ENCODE data around the gene SPOP. TPM values are rescaled to one million over a fixed set of nuclear protein-coding genes. Genes with fewer than 3 reads are reported as not detected.
A peak's percentile ranks its signal among the peaks of the same experiment; 100 is the strongest.
"Not testable (repeated sequence)": the region's sequence is repeated elsewhere in the genome, so short reads cannot be mapped to it uniquely, and the experiment has no call there.

Gene SPOP
- total RNA-seq, 2 donors from 2014 or later, result 77.8 to 82.2 TPM

DNA sequence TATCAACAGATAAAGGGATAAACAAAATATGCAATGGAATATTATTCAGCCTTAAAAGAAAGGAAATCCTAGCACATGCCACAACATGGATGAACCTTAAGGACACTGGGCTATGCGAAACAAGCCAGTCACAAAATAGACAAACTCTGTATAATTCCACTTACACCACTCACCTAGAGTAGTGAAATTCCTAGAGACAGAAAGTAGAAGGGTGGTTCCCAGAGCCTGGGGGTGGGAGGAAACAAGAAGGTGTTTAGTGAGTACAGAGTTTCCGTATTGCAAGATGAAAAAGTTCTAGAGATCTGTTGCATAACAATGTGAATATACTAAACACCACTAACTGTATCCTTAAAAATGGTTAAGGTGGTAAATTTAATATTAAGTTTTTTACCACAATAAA lies 10.0 kb downstream of the SPOP start:
- Mint-ChIP-seq H3K4me1 (ENCODE audit: low read depth) (peaks cover 59% of the 10 kb centered on the region), H3K27me3 (ENCODE audit: low read depth) (no peaks in the 10 kb centered on the region), H3K4me3 (no peak overlapping the region), H3K36me3 (ENCODE audit: insufficient read depth in 2 of 2) (peaks cover 0 to 13% of the 10 kb centered on the region in 2 donors), H3K9me3 (no peaks in the 10 kb centered on the region), H3K27ac (no peak overlapping the region)
- ATAC-seq (replicated peaks in 1 of 2), result no peak
- DNase-seq, result no peak

DNA sequence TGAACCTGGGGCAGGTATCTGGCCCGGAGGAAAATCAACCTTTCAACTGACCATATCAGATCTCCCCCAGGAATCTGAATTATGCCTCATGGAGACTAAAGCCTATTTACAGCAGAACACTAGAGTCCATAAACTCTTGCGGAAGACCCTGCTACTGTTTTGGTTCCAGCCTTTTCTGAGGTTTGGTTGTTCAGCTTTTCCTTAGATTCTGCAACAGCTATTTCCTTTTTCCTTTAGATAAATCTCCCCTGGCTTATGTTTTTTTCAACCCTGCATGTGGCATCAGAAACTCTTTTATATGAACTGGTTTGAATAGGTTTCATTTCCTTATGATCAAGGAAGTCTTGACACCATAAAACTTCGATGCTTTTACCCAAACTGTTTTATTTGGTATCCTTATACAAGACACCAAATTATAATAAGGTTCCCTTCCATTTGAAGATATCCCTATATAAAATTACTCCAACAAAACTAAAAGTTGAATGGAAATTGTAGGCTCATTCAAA lies 13.1 kb downstream of the SPOP start:
- no peak for ATAC-seq (replicated peaks in 1 of 2)
- DNase-seq, result no peak
- Mint-ChIP-seq H3K4me1 (ENCODE audit: low read depth) (peaks cover 45% of the 10 kb centered on the region), H3K4me3 (no peak overlapping the region), H3K27ac (no peak overlapping the region), H3K36me3 (ENCODE audit: insufficient read depth in 2 of 2) (peaks cover 0 to 12% of the 10 kb centered on the region in 2 donors), H3K9me3 (no peaks in the 10 kb centered on the region), H3K27me3 (ENCODE audit: low read depth) (no peaks in the 10 kb centered on the region)

- Mint-ChIP-seq H3K9me3 (no peaks in the 10 kb centered on the region), H3K36me3 (ENCODE audit: insufficient read depth in 2 of 2) (peaks cover 0 to 1% of the 10 kb centered on the region in 2 donors), H3K4me1 (ENCODE audit: low read depth) (peaks cover 47% of the 10 kb centered on the region), H3K4me3 (peak overlapping the region in 1 of 2 donors; percentile 64), H3K27ac (peak overlapping the region; percentile 76), H3K27me3 (ENCODE audit: low read depth) (no peaks in the 10 kb centered on the region)
- DNase-seq, result no peak
- peak in 1 of 2 donors; percentile 54 for ATAC-seq (replicated peaks in 1 of 2)
Observed at GRCh38 chr17:49659661-49660382, 18.1 kb downstream of the SPOP start.

GRCh38 chr17:49656247-49656646 lies 21.6 kb downstream of the SPOP start:
- H3K27me3 Mint-ChIP-seq (ENCODE audit: low read depth), result no peaks in the 10 kb centered on the region
- H3K36me3 Mint-ChIP-seq (ENCODE audit: insufficient read depth in 2 of 2), result no peaks in the 10 kb centered on the region

DNA sequence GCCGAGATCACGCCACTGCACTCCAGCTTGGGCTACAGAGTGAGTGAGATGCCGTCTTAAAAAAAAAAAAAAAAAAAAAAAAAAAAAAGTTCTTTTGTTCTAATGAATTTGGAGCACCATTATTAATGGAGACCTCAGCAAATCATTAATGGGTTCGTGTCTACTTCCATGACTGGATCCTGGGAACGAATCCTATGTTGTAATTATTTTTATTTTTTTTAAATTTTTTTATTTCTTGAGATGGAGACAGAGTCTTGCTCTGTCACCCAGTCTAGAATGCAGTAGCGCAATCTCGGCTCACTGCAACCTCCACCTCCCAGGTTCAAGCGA lies 30.7 kb downstream of the SPOP start:
- H3K4me3 Mint-ChIP-seq, result peak overlapping the region; percentile 68 to 82
- ATAC-seq (replicated peaks in 1 of 2), result peak; percentile 26 to 35
- H3K27me3 Mint-ChIP-seq (ENCODE audit: low read depth), result no peaks in the 10 kb centered on the region
- no peak overlapping the region for H3K27ac Mint-ChIP-seq
- H3K9me3 Mint-ChIP-seq, result no peaks in the 10 kb centered on the region
- no peak for DNase-seq
- peaks cover 0 to 2% of the 10 kb centered on the region in 2 donors for H3K36me3 Mint-ChIP-seq (ENCODE audit: insufficient read depth in 2 of 2)
- peaks cover 78% of the 10 kb centered on the region for H3K4me1 Mint-ChIP-seq (ENCODE audit: low read depth)

More at GRCh38 chr17:49656247-49656646, 21.6 kb downstream of the SPOP start:
- Mint-ChIP-seq H3K4me1 (ENCODE audit: low read depth) (peaks cover 44% of the 10 kb centered on the region), H3K27ac (no peak overlapping the region), H3K9me3 (no peaks in the 10 kb centered on the region), H3K4me3 (no peak overlapping the region)
- ATAC-seq (replicated peaks in 1 of 2) (no peak), DNase-seq (no peak)

DNA sequence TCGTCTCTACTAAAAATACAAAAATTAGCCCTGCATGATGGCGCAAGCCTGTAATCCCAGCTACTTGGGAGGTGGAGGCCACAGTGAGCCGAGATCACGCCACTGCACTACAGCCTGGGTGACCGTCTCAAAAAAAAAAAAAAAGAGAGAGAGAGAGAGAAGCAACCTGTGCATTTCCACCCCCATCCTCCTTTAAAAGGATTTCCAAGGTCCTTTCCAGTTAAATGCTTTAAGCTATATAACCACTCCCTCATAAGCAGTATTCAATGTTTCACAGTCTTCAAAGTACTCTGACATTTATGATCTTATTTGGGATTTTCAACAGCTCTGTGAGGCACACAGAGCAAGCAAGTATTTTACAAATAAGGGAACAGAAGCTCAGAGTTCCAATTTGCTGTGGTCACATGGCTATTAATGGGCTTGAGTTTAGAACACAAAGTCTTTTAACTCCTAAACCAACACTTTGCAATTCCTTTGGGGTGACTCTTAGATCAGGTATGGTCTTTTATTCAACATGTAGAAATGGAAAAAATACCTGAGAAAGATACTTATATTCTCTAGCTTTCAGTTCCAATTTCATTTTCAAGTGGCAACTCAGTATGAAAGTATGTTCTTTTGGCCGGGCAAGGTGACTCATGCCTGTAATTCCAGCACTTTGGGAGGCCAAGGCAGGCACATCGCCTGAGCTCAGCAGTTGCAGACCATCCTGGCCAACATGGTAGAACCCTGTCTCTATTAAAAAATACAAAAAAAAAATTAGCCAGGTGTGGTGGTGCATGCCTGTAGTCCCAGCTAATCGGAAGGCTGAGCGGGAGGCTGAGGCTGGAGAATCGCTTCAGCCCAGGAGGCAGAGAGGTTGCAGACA lies 31.3 kb downstream of the SPOP start:
- peaks cover 76% of the 10 kb centered on the region for H3K4me1 Mint-ChIP-seq (ENCODE audit: low read depth)
- peak; percentile 54 to 63 for DNase-seq

GRCh38 chr17:49646056-49646390 lies 31.9 kb downstream of the SPOP start:
- H3K27me3 Mint-ChIP-seq (ENCODE audit: low read depth); ATAC-seq (replicated peaks in 1 of 2); H3K9me3 Mint-ChIP-seq; H3K36me3 Mint-ChIP-seq (ENCODE audit: insufficient read depth in 2 of 2); DNase-seq: not testable (repeated sequence)
- H3K27ac Mint-ChIP-seq, result peak overlapping the region; percentile 89
- H3K4me3 Mint-ChIP-seq, result peak overlapping the region; percentile 68 to 82
- peaks cover 75% of the 10 kb centered on the region for H3K4me1 Mint-ChIP-seq (ENCODE audit: low read depth)

More for the DNA sequence above, 31.3 kb downstream of the SPOP start:
- H3K4me3 Mint-ChIP-seq, result peak overlapping the region; percentile 68 to 82
- peak; percentile 94 to 97 for ATAC-seq (replicated peaks in 1 of 2)
- no peaks in the 10 kb centered on the region for H3K27me3 Mint-ChIP-seq (ENCODE audit: low read depth)
- H3K9me3 Mint-ChIP-seq, result no peaks in the 10 kb centered on the region
- H3K36me3 Mint-ChIP-seq (ENCODE audit: insufficient read depth in 2 of 2), result peaks cover 0 to 2% of the 10 kb centered on the region in 2 donors
- peak overlapping the region; percentile 89 for H3K27ac Mint-ChIP-seq

- peaks cover 75% of the 10 kb centered on the region for H3K4me1 Mint-ChIP-seq (ENCODE audit: low read depth)
- ATAC-seq (replicated peaks in 1 of 2) (no peak), DNase-seq (no peak)
- no peaks in the 10 kb centered on the region for H3K9me3 Mint-ChIP-seq
- peaks cover 2 to 4% of the 10 kb centered on the region in 2 donors for H3K36me3 Mint-ChIP-seq (ENCODE audit: insufficient read depth in 2 of 2)
- peak overlapping the region; percentile 89 for H3K27ac Mint-ChIP-seq
- no peaks in the 10 kb centered on the region for H3K27me3 Mint-ChIP-seq (ENCODE audit: low read depth)
- H3K4me3 Mint-ChIP-seq, result peak overlapping the region in 1 of 2 donors; percentile 82
Observed at GRCh38 chr17:49645654-49646053, 32.2 kb downstream of the SPOP start.

DNA sequence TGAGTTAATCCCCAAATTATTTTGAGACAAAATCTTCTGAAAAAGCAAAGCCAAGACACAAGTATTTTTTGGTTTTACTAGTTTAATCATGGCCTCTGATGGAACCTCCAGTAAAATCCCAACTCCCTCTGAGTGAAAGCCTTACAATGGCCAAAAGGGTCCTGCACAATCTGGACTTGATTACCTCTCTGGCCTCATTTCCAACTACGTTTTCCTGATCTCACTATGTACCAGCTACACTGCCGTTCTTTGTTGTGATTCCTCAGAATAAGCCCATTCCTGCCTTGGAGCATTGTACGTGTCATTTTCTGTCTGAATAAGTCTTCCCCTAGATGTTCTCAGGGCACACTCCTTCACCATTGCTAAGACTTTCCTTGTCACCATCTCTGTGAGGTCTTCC lies 37.3 kb downstream of the SPOP start:
- no peak overlapping the region for H3K4me3 Mint-ChIP-seq
- peaks cover 67% of the 10 kb centered on the region for H3K4me1 Mint-ChIP-seq (ENCODE audit: low read depth)
- DNase-seq, result no peak
- H3K36me3 Mint-ChIP-seq (ENCODE audit: insufficient read depth in 2 of 2), result peaks cover 4 to 12% of the 10 kb centered on the region in 2 donors
- no peaks in the 10 kb centered on the region for H3K9me3 Mint-ChIP-seq
- no peak overlapping the region for H3K27ac Mint-ChIP-seq
- no peak for ATAC-seq (replicated peaks in 1 of 2)
- H3K27me3 Mint-ChIP-seq (ENCODE audit: low read depth), result no peaks in the 10 kb centered on the region

DNA sequence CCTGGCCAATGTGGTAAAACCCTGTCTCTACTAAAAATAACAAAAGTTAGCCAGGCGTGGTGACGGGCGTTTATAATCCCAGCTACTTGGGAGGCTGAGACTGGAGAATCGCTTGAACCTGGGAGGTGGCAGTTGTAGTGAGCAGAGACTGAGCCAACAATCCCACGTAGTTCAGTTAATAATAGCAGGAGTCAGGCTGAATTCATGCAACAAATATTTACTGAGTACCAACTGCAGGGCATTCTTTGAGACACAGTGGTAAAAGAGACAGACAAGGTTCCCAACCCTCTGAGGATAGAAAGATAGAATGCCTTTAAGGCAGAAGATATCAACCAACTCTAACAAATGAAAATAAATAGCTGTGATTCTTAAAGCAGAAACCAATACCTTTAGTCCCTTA lies 39.1 kb downstream of the SPOP start:
- no peak overlapping the region for H3K27ac Mint-ChIP-seq
- H3K36me3 Mint-ChIP-seq (ENCODE audit: insufficient read depth in 2 of 2), result peaks cover 4 to 12% of the 10 kb centered on the region in 2 donors
- H3K27me3 Mint-ChIP-seq (ENCODE audit: low read depth), result no peaks in the 10 kb centered on the region
- DNase-seq (no peak), ATAC-seq (replicated peaks in 1 of 2) (no peak)
- no peaks in the 10 kb centered on the region for H3K9me3 Mint-ChIP-seq
- peaks cover 64% of the 10 kb centered on the region for H3K4me1 Mint-ChIP-seq (ENCODE audit: low read depth)
- no peak overlapping the region for H3K4me3 Mint-ChIP-seq

- Mint-ChIP-seq H3K4me3 (no peak overlapping the region), H3K36me3 (ENCODE audit: insufficient read depth in 2 of 2) (peaks cover 4 to 12% of the 10 kb centered on the region in 2 donors), H3K4me1 (ENCODE audit: low read depth) (peaks cover 56% of the 10 kb centered on the region), H3K27ac (no peak overlapping the region), H3K9me3 (no peaks in the 10 kb centered on the region), H3K27me3 (ENCODE audit: low read depth) (no peaks in the 10 kb centered on the region)
- no peak for ATAC-seq (replicated peaks in 1 of 2)
- no peak for DNase-seq
Observed at GRCh38 chr17:49637739-49638138, 40.2 kb downstream of the SPOP start.

- H3K4me3 Mint-ChIP-seq, result no peak overlapping the region
- DNase-seq (no peak), ATAC-seq (replicated peaks in 1 of 2) (no peak)
- H3K9me3 Mint-ChIP-seq, result no peaks in the 10 kb centered on the region
- peaks cover 53% of the 10 kb centered on the region for H3K4me1 Mint-ChIP-seq (ENCODE audit: low read depth)
- H3K36me3 Mint-ChIP-seq (ENCODE audit: insufficient read depth in 2 of 2), result peaks cover 4 to 12% of the 10 kb centered on the region in 2 donors
- H3K27me3 Mint-ChIP-seq (ENCODE audit: low read depth), result no peaks in the 10 kb centered on the region
- no peak overlapping the region for H3K27ac Mint-ChIP-seq
Observed at GRCh38 chr17:49637050-49637449, 40.8 kb downstream of the SPOP start.

- Mint-ChIP-seq H3K36me3 (ENCODE audit: insufficient read depth in 2 of 2) (peaks cover 0 to 10% of the 10 kb centered on the region in 2 donors), H3K27me3 (ENCODE audit: low read depth) (no peaks in the 10 kb centered on the region), H3K4me1 (ENCODE audit: low read depth) (peaks cover 57% of the 10 kb centered on the region), H3K9me3 (no peaks in the 10 kb centered on the region), H3K27ac (no peak overlapping the region), H3K4me3 (no peak overlapping the region)
- no peak for DNase-seq
- no peak for ATAC-seq (replicated peaks in 1 of 2)
Observed at GRCh38 chr17:49635121-49635520, 42.8 kb downstream of the SPOP start.
